HG03060 (cell line): ENCODE measurements around the gene CTBP2.

ENCODE experiments used
- ATAC-seq: cut with Tn5 transposase; IDR thresholded peaks from one replicate; pipeline ENCODE4 v1.9.1; 2021; ENCODE audit warnings: low read depth, moderate number of reproducible peaks; ENCODE audit not compliant: unreplicated experiment

CTBP2 gene

DNA sequence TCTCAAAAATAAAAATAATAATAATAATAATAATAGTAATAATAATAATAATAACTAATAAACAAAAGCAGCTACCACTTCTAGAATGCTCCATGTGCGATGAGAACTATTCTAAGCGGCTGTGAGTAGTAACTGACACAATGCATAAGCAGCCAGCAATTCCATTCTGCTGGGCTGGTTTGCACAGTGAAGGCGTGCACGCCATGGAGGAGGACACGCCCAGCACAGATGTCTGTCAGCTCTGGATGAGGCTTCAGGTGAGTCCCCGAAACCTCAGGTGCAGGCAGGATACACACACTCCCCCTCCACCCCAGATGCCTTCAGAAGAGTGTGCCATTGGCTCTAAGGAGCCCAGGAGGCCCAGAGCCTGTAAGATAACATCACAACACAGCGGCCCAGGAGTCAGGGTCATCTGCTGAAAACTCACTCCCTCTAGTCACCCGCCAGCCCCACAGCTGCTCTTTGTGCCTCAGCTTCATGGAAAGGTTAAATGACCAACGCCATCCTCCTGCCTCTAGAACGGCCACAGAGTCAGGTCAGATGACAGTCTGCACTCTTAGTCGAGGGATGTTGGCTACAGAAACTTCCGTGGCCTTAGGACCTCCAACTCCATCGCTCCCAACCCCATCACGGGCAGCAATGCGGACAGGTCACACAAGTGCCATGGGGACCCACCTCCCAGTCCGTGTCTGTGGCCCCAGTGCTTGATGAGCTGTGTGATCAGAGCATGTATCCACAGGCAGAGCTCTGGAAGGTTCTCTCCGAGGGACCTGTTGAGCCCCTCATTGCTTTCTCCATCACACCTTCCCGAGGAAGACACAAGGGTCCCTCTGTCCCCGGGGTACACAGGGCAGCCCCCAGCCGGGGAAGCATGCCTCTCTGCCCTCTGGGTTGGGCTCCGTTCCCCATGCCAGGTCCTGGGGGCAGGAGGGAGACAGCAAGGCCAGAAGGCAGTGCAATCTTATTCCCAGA is 103.9 kb downstream of the CTBP2 start:
- no peak for ATAC-seq

DNA sequence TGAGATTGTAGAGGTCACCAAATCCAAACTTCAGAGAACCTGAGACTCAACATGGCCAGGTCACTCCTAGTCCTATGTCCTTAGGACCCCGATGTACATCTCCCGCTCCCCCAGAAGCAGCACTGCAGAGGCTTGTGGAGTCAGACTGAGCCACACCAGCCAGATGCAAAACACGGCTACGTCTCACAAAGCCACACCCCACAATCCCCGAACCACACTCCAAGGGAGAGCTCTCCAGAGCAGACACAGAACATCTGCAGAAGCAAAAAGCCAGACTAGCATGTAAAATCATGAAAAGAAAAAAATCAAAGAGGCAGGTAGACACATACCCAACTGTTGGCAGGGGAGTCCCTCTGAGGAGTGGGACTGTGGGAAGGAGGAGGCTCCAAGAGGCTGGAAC is 104.9 kb downstream of the CTBP2 start:
- ATAC-seq: no peak

DNA sequence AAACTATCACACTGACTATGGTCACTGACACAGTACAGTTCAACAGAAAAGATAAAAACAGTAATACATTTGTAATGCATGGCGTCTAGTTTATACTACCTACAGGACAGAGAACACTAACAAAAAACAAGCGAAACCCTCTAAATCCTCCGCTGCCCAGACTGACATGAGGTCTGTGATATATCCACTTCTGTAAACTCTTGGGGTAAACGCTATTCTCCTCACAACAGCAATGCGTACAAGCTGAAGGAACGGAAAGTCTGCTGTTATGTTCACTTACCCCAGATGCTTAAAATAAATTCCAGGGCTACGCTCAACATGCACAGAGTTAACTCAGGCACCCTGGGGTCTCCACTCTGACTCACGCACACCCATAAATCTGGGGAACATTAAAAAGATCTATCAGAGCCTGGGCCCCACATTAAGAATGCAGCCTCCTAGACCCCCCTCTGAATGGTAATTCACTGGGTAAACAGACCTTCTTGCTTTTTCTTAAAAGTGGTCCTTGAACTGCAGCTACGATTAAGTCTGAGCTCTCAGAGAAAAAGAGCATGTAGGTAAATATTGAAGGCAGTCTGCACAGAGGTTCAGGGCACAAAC is 105.6 kb downstream of the CTBP2 start:
- no peak for ATAC-seq

DNA sequence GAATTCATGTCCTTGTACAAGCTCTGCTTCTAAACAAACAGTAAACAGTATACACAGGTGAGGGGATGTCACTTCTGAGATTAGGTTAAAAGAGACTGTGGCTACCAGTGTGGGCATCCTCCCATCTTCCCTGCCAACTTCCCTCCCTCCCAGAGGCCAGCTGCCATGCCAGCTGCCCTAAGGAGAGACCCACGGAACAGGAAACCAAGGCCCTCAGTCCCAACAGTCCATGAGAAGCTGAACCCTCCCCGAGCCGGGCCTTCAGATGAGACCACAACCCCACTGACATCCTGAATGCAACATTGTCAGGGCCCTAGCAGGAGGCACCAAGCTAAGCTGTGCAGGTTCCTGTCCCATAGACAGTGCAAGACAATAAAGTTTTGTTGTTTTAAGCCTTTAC is 106.1 kb downstream of the CTBP2 start:
- ATAC-seq: no peak

DNA sequence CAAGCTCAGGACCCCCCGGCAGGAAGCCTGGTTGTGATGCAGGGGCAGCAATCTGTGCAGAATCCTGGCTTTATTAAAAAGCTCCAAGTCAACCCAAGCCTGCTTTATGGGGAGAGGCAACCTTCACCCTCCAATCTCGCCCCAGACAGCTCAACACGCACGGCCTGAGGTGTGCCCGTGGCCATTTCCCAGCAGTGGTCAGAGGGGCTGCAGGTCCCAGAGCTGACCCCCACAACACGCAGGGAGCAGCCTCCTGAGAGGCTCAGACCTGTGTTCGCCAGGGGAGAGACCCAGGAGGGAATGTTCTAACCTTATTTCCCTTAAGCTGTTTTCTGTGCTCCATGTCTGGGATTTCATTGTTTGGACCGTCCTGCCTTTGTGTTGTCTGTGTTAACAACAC is 108.2 kb downstream of the CTBP2 start:
- no peak for ATAC-seq

DNA sequence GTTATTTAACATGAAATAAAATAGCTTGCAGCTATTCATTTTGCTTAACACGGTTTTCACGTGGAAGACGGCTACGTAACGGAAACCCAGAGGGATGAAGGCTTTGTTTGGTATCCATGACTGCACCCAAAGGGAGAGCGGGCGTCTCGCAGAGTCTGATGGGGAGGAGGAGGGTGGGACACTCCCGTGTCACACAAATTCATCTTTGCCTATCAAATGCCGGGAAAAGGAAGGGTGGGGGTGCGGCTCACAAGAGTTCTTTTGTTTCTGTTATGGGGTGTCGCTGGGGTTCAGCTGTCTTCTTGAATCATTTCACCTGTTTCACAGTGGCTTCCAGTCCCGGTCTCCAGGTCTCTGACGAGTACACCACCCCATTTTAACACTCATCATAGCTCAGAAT is 110.0 kb downstream of the CTBP2 start:
- ATAC-seq: no peak

DNA sequence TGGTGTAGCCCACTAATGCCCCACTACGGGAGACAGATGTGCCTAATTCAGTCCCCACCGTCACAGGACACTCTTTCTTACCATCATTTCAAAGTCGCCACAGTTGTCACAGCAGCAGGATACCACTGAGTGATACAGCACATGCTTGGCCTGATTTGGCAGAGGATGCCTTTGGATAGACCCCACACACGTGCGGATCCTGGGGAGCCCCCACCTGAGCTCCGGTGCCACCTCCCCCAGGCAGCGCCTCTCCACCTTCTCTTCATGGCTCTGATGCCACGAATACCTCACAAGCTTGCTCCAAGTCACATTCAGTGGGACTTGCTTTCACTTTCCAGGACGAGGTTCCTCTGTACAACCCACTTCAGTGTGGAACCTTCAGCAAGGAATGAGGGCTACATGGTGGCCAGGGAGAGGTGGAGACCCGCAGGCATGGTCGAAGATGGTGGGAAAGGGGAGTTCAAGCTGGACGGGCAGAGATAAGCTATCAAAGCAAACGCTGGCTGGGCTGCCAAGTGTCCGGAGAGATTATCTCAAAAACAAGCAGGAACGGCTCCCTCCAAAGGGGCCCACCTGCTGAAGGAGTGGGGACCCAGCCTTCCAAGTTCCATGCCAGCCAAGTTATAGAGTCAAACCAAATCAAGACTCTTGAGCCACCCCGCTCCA is 111.0 kb downstream of the CTBP2 start:
- ATAC-seq: no peak

DNA sequence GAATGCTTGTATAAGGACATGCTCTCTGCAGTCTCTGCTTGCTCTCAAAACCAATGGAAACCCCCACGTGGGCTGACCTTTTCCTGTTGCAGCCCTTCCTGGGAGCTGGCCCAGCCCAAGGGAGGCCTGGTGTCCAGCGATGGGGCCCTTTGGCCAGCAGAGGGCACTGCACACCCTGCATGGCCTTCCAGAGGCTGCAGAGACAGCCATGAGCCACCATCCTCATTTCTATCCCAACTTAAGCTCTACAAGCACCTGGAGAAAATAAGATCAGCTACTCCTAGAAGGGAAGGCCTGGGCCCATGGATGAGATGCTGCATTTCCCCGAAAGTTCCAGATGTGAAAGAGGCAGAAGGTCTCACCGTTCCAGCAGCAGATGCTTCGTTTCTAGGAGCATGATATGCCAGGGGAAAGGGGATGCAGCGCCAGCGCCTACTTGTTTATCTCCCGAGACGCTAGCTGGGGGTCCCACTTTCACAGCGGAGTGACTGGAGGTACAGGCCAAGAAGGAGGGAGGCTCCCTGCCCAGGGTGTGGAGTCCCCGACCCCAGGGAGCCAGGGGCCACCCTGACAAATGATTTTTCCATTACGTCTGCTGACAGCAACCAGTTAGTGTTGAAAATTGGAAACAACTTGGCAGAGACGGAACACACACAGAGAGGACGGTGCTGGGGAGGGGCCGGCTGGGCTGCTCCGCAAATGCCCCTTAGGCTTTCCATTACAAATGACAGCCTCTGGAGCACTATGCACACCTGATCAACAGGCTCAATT is 112.1 kb downstream of the CTBP2 start:
- ATAC-seq: peak; percentile 76

DNA sequence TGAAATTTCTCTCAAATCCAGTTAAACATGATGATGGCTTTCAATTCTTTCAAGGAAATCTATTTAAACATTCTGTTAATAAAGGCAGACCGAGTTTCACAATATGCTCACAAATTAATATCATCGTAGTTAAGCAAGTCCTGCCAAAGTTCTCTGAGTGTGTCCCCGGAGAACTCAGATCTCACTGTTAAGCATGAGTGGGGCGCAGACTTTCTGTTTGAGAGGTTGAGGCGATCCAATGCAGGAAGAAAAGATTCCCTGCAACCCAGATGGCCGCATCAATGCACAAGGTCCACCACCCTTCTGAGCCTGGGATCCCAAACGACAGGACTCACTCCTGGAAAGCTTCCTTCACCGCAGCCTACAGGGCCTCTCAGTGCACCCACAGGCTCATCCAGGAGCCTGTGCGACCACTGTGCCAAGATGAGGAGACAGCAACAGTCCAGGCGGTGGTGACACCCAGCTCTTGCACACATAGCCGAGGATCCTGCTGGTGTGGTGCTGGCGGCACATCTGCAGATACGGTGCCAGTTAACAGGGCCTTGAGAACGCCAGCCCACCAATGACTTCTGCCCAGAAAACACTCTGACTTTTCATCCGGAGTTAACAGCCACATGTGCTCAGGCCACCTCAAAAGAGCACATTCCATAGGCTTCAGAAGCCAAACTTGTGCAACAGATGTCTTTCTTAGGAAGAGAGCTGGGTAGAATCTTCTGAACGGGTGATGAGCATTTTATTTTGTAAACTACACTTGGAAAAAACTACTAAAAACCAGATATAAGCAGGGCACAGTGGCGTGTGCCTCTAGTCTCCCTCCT is 116.3 kb downstream of the CTBP2 start:
- no peak for ATAC-seq

DNA sequence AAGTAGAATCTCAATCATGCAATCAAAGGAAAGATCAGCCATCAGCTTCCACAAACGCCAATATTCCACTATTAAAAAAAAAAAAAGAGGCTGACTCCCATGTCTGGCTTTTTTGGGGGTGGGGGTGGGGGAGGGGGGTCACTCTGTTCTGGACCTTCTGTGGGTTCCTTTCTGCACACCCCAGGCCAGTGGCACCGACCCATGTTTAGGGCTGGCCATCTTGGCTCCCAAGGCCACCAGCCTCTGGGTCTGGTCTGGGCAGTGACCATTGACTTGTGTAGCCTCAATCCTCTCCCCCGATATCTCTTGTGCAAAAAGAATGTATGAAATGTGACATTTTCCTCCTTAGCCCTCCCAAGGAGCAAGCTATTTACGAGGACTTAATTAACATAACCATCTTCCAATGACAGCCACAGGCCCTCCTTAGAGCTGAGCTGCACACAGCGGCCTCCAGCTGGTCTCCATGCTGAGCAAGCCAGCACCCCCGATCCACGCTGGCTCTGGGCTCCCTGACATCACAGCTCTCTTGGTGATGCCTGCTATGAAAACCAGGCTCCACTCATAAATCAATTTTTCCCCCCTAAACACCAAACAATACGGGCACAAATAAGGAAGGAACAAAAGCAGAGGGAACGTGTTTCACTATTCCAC is 118.4 kb downstream of the CTBP2 start:
- no peak for ATAC-seq

DNA sequence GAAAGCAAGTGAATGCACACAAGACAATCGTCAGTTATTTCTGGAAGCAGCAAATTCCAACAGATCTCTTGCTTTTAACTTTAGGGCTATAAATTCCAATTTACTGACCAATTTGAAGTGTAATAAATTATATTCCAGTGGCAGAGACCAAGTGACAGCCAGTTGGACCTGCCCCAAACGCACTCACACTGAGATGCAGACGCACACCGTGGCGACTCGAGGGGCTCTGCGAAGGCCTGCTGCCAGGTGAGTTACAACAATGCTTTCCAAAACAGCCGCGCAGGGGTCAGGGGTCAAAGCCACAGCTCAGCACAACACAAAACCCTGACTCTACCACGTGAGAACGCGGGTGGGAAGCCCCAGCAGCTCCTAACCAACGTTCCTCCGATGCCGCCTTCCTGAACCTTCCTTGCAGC is 121.0 kb downstream of the CTBP2 start:
- no peak for ATAC-seq

DNA sequence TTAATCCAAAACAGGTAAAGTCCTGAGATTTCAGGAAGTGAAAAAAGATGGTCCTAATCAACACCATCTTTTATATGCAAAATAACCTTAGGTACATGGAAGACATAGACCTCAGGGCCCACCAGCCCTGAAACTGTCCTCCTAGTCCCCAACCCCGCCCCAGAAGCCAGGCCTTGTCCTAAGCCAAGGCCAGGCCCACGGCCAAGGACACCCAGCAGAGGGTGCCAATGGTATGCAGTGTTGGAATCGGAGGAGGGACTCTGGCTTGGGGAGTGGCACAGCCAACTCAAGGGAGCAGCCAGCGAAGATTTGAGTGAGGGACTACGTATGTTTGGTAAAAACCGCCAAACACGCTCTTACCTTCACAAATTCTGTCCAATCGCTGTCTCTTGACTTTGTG is 121.7 kb downstream of the CTBP2 start:
- no peak for ATAC-seq

DNA sequence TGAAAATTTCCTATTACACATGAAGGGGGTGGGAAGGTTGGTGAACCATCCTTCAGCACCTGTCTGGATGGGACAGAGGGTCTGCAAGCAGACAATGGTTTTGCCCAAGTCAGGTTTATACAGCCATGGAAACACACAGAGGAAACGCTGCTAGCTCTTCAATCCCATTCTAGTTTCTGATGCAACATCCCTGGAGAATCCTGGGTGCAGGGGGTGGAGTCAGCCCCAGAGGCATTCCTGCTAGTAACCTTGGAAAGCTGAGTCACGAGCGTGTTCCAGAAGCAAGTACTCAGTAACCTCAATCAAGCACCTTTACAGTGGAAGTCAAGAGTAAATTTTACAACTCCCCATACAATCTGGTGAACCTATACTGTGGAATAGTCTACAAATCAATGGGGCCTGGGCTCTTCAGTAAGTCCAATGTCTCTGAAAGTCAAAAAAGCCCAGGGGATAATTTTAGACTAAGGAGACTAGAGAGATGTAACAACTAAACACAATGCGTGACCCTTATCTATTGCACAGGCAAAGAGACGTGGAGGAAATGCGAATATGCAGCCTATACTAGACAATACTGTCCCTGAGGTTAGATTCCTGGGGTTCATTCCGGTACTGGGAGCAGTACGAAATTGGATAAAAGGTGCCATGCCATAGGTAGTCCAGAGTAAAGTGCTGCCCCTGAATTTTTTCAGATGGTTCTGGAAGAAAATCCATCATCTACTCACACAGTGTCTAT is 123.1 kb downstream of the CTBP2 start:
- ATAC-seq: no peak

DNA sequence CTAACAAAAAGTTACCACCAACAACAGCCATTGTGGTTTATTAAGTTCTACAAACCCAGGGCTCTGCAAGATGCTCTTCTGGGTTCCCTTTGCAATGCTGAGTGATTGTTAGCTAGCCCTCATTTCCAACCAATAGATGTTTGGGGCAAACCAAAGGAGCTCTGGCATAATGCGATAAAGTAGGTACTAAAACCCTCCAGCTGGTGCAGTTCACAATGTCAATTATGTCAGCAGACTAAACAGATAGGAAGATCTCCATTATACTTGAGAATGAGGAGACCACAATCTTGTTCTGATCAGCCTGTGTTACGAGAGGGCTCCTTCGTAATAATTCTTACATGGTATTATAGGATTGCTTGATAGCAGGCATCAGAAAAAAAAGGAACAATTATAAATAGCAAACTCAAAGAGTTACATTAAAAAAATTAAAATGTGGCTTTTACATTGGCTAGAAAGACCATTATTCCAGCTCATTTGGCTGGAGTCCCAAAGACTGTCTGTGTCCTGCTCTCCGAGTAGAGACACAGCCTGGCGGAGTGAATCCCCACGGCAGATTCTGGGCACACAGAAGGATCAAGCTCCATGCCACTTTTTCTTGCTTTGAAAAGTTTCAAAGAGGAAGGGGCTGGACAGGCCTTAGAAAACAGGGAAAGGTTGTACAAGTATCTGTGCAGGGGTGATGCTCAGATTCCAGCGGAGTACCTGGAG is 124.6 kb downstream of the CTBP2 start:
- no peak for ATAC-seq

DNA sequence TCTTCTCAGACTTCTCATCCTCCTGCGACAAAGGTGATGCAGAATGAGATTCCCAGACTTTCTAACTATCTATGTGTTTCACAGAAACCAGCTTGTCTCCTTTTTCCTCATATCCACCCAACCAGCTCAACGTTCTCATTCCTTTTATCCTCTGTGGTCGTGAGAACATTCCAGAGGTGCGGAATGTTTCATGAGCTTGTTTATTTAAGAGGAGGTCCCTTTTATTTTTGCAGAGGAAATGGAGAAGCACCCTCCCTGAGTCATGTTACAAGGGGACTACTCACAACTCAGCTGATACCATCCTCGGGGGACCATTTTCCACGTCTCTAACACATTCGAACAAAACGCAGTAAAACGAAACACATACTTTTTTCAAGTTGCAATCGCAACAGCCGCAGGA is 125.2 kb downstream of the CTBP2 start:
- no peak for ATAC-seq

DNA sequence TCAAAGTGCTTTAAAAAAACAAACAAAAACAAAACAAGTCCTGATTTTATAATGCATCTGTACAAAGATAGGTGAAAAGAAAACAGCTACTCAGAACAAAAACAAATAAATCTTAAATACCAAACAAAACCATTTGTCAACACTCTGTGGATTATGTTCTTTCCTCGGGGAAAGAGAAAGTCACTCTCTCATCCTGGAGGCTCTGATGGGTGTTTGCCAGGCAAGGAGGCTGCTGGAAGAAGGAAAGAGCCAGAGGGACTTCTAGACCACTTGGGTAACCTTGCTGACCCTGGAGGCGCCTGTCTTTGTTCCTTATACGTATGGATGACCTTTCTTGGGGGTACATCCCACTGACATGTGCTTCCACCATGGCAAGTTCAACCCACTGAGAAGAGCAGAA is 125.7 kb downstream of the CTBP2 start:
- ATAC-seq: no peak

DNA sequence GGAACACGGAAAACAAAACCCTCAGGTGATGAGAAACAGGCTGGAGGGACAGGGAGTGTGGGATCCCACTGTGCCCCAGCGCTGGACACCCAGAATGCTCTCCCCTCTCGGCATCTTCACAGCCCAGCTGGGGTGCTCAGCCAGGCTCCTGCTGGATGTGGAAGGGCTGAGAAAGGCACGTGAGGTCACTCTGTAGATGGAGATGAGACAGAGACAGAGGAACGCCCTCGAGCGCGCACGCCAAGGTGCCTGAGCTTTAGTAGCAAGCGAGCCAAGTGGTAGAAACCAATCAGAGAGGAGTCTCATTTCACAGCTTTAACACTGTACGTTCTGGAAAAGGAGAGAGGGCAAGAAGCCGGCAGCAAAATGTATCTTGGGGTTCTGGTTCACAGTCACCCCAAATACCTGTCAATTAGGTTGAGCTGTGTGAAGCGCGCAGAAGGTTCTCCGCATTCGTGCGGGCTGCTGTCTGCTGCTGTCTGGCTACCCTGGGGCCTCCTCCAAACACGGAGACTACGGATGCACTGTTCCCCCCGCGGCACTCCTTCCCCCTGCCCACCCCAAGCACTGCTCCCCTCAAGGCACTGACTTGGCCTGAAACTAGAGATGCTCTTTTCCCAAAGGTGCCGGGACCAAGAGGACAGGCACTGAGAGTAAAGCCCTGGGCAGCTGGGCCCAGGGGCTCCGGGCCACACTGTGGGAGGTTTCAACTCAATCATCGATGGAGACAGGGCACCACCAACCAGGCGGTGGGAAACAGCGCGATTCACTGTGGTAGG is 127.0 kb downstream of the CTBP2 start:
- no peak for ATAC-seq
